Nephron progenitor cell (in vitro differentiated cells): ENCODE results near the gene C2orf68.
A peak's percentile ranks its signal among the peaks of the same experiment; 100 is the strongest.
"Not testable (repeated sequence)": the region's sequence is repeated elsewhere in the genome, so short reads cannot be mapped to it uniquely, and the experiment has no call there.

Source experiments
- DNase-seq: peaks from one replicate; pipeline ENCODE4 v3.0.0; 2021
- H3K27ac Mint-ChIP-seq: 2 replicates; pipeline ENCODE4 v1.8.0; 2021; ENCODE audit warnings: mild to moderate bottlenecking, moderate library complexity, mixed read lengths
- H3K27me3 Mint-ChIP-seq: 2 replicates; pipeline ENCODE4 v1.8.0; 2021; ENCODE audit warnings: mild to moderate bottlenecking, low read depth, mixed read lengths; ENCODE audit not compliant: poor library complexity
- H3K36me3 Mint-ChIP-seq: 2 replicates; pipeline ENCODE4 v1.8.0; 2021; ENCODE audit warnings: low read depth, mixed read lengths
- H3K4me1 Mint-ChIP-seq: 2 replicates; pipeline ENCODE4 v1.8.0; 2021; ENCODE audit warnings: mixed read lengths
- H3K4me3 Mint-ChIP-seq: 2 replicates; pipeline ENCODE4 v1.8.0; 2021; ENCODE audit warnings: mild to moderate bottlenecking, moderate library complexity, mixed read lengths
- H3K9me3 Mint-ChIP-seq: 2 replicates; pipeline ENCODE4 v1.8.0; 2021; ENCODE audit warnings: mild to moderate bottlenecking, moderate library complexity, mixed read lengths
- CTCF ChIP-seq: fragments of 200-600 bp; sonication (generic); IDR thresholded peaks from 2 replicates; pipeline ENCODE4 v1.5.0; 2021; ENCODE audit warnings: antibody characterized with exemption

C2orf68 gene

GRCh38 chr2:85611705-85612587 is at the start of gene C2orf68:
C2orf68 (minus strand) TSS chr2:85612066; CDS start chr2:85611984, 82 bp downstream.
- no peaks in the 10 kb centered on the region for H3K9me3 Mint-ChIP-seq
- H3K4me1 Mint-ChIP-seq = peaks cover 35% of the 10 kb centered on the region

GRCh38 chr2:85661139-85661858 is 49.4 kb upstream of the C2orf68 start:
- Mint-ChIP-seq H3K4me1 (no peaks in the 10 kb centered on the region), H3K36me3 (peaks cover 17% of the 10 kb centered on the region), H3K4me3 (no peak overlapping the region), H3K27ac (no peak overlapping the region), H3K9me3 (no peaks in the 10 kb centered on the region), H3K27me3 (no peaks in the 10 kb centered on the region)
- no peak for DNase-seq
- no peak for TF ChIP-seq CTCF

More at GRCh38 chr2:85611705-85612587, at the start of gene C2orf68:
- Mint-ChIP-seq H3K36me3 (peaks cover 28% of the 10 kb centered on the region), H3K4me3 (peak within 1 kb of the TSS; percentile 99), H3K27me3 (no peaks in the 10 kb centered on the region), H3K27ac (peak within 1 kb of the TSS; percentile 97)
- TF ChIP-seq CTCF = no peak
- peak; percentile 90 for DNase-seq

GRCh38 chr2:85660725-85661124 is 48.9 kb upstream of the C2orf68 start:
- no peak overlapping the region for H3K27ac Mint-ChIP-seq
- H3K4me1 Mint-ChIP-seq = no peaks in the 10 kb centered on the region
- TF ChIP-seq CTCF = no peak
- H3K27me3 Mint-ChIP-seq = no peaks in the 10 kb centered on the region
- H3K36me3 Mint-ChIP-seq = peaks cover 23% of the 10 kb centered on the region
- no peak for DNase-seq
- no peaks in the 10 kb centered on the region for H3K9me3 Mint-ChIP-seq
- H3K4me3 Mint-ChIP-seq = no peak overlapping the region

GRCh38 chr2:85660301-85660700 is 48.4 kb upstream of the C2orf68 start:
- H3K4me3 Mint-ChIP-seq, H3K27ac Mint-ChIP-seq, DNase-seq, H3K9me3 Mint-ChIP-seq, H3K4me1 Mint-ChIP-seq, H3K27me3 Mint-ChIP-seq: not testable (repeated sequence)
- H3K36me3 Mint-ChIP-seq = peaks cover 23% of the 10 kb centered on the region

- no peak overlapping the region for H3K4me3 Mint-ChIP-seq
- no peak overlapping the region for H3K27ac Mint-ChIP-seq
- H3K27me3 Mint-ChIP-seq = no peaks in the 10 kb centered on the region
- peaks cover 23% of the 10 kb centered on the region for H3K36me3 Mint-ChIP-seq
- DNase-seq = no peak
- H3K9me3 Mint-ChIP-seq = no peaks in the 10 kb centered on the region
- no peaks in the 10 kb centered on the region for H3K4me1 Mint-ChIP-seq
- no peak for TF ChIP-seq CTCF
Observed at GRCh38 chr2:85659324-85659981, 47.6 kb upstream of the C2orf68 start.

- not testable (repeated sequence) for DNase-seq, H3K9me3 Mint-ChIP-seq, H3K27ac Mint-ChIP-seq, H3K4me3 Mint-ChIP-seq, H3K4me1 Mint-ChIP-seq, H3K27me3 Mint-ChIP-seq
- H3K36me3 Mint-ChIP-seq = peaks cover 42% of the 10 kb centered on the region
Observed at GRCh38 chr2:85657399-85657798, 45.5 kb upstream of the C2orf68 start.
